GM12801 (cell line): ENCODE data around the gene ADGRV1.

Experiments used
- CTCF ChIP-seq: IDR thresholded peaks from one replicate; pipeline ENCODE4 v1.5.1; 2011; ENCODE audit warnings: control low read depth; ENCODE audit not compliant: insufficient read length; ENCODE audit errors: extremely low read depth

The ADGRV1 gene

GRCh38 chr5:90637731-90638130 lies 79.1 kb downstream of the ADGRV1 start:
- no peak for TF ChIP-seq CTCF

- TF ChIP-seq CTCF: no peak
Measured at GRCh38 chr5:90638878-90639277, 80.3 kb downstream of the ADGRV1 start.

- no peak for TF ChIP-seq CTCF
Measured at GRCh38 chr5:90640484-90641059, 82.0 kb downstream of the ADGRV1 start.

GRCh38 chr5:90641528-90641927 lies 82.9 kb downstream of the ADGRV1 start:
- no peak for TF ChIP-seq CTCF

GRCh38 chr5:90642706-90643229 lies 84.2 kb downstream of the ADGRV1 start:
- TF ChIP-seq CTCF: no peak

- TF ChIP-seq CTCF: no peak
Measured at GRCh38 chr5:90644132-90644531, 85.5 kb downstream of the ADGRV1 start.

- no peak for TF ChIP-seq CTCF
Measured at GRCh38 chr5:90645024-90645610, 86.5 kb downstream of the ADGRV1 start.
